Neural cell (in vitro differentiated cells): ENCODE measurements around the gene CDH4. TPM values are rescaled to one million over a fixed set of nuclear protein-coding genes. Genes with fewer than 3 reads are reported as not detected.
A peak's percentile ranks its signal among the peaks of the same experiment; 100 is the strongest.

Experiments
- H2AFZ ChIP-seq: fragments of 200-600, 300-800 bp; sonication (generic), shearing (Covaris generic); 2 replicates; pipeline ENCODE4 v1.6.0; 2014; ENCODE audit warnings: low read depth, mild to moderate bottlenecking, antibody characterized with exemption, low read length, moderate library complexity
- H3F3A ChIP-seq: fragments of 200-600 bp; shearing (Covaris generic); 2 replicates; pipeline ENCODE4 v1.6.1; 2016; ENCODE audit warnings: mild to moderate bottlenecking, moderate library complexity, mixed read lengths, antibody characterized with exemption, low read length; ENCODE audit not compliant: insufficient read depth, poor library complexity, severe bottlenecking
- H3K27ac ChIP-seq: fragments of 200-600, 300-800 bp; sonication (generic), shearing (Covaris generic); 2 replicates; pipeline ENCODE4 v1.5.1; 2014; ENCODE audit warnings: mild to moderate bottlenecking, low read length, moderate library complexity
- H3K27me3 ChIP-seq: fragments of 300-800, 200-600 bp; sonication (generic), shearing (Covaris generic); 2 replicates; pipeline ENCODE4 v1.6.0; 2014; ENCODE audit warnings: mild to moderate bottlenecking, low read depth, low read length, moderate library complexity; ENCODE audit not compliant: insufficient read depth
- H3K36me3 ChIP-seq: fragments of 300-800, 200-600 bp; sonication (generic), shearing (Covaris generic); 2 replicates; pipeline ENCODE4 v1.5.1; 2014; ENCODE audit warnings: mild to moderate bottlenecking, antibody characterized with exemption, low read length, moderate library complexity; ENCODE audit not compliant: insufficient read depth
- H3K4me2 ChIP-seq: fragments of 300-800, 200-600 bp; sonication (generic), shearing (Covaris generic); 2 replicates; pipeline ENCODE4 v1.6.0; 2014; ENCODE audit warnings: mild to moderate bottlenecking, low read length
- H3K4me3 ChIP-seq: fragments of 300-800, 200-600 bp; sonication (generic), shearing (Covaris generic); 2 replicates; pipeline ENCODE4 v1.5.1; 2014; ENCODE audit warnings: mild to moderate bottlenecking, low read length, moderate library complexity
- H3K79me2 ChIP-seq: fragments of 200-600 bp; shearing (Covaris generic); replicated peaks from 2 replicates; pipeline ENCODE4 v1.6.0; 2014; ENCODE audit warnings: mild to moderate bottlenecking, low read length, moderate library complexity; ENCODE audit not compliant: insufficient read depth
- H3K9ac ChIP-seq: fragments of 300-800, 200-600 bp; sonication (generic), shearing (Covaris generic); 2 replicates; pipeline ENCODE4 v1.6.1; 2016; ENCODE audit warnings: mild to moderate bottlenecking, low read length, mixed read lengths
- H3K9me2 ChIP-seq: fragments of 200-600 bp; shearing (Covaris generic); 2 replicates; pipeline ENCODE4 v1.6.1; 2016; ENCODE audit warnings: mild to moderate bottlenecking, low read length, mixed read lengths; ENCODE audit not compliant: insufficient read depth
- H3K9me3 ChIP-seq: fragments of 200-600, 300-800 bp; sonication (generic), shearing (Covaris generic); 2 replicates; pipeline ENCODE4 v1.6.1; 2016; ENCODE audit warnings: mild to moderate bottlenecking, mixed run types, low read length, moderate library complexity, mixed read lengths
- H4K20me1 ChIP-seq: fragments of 200-600 bp; shearing (Covaris generic); 2 replicates; pipeline ENCODE4 v1.6.1; 2016; ENCODE audit warnings: mild to moderate bottlenecking, mixed run types; ENCODE audit not compliant: insufficient read depth
- CTCF ChIP-seq: fragments of 450-650 bp; IDR thresholded peaks from 2 replicates; pipeline ENCODE4 v1.5.1; 2014; ENCODE audit warnings: antibody characterized with exemption, mild to moderate bottlenecking, moderate library complexity; ENCODE audit not compliant: poor library complexity, severe bottlenecking
- EP300 ChIP-seq: fragments of 450-650 bp; conservative IDR thresholded peaks from 2 replicates; pipeline ENCODE4 v1.6.1; 2014; ENCODE audit warnings: antibody characterized with exemption, mild to moderate bottlenecking, moderate library complexity; ENCODE audit not compliant: poor library complexity, severe bottlenecking
- EZH2 ChIP-seq: fragments of 200-600, 300-800 bp; shearing (Covaris generic), sonication (generic); IDR thresholded peaks from 2 replicates; pipeline ENCODE4 v1.6.1; 2014; ENCODE audit warnings: antibody characterized with exemption, low read length, borderline replicate concordance, mild to moderate bottlenecking; ENCODE audit not compliant: insufficient read depth, poor library complexity, severe bottlenecking
- MXI1 ChIP-seq: fragments of 450-650 bp; conservative IDR thresholded peaks from 2 replicates; pipeline ENCODE4 v1.6.1; 2014; ENCODE audit warnings: antibody characterized with exemption, mild to moderate bottlenecking; ENCODE audit not compliant: poor library complexity, severe bottlenecking
- POLR2AphosphoS5 ChIP-seq: IDR thresholded peaks from 2 replicates; pipeline ENCODE4 v1.6.1; 2012
- RAD21 ChIP-seq: fragments of 450-650 bp; conservative IDR thresholded peaks from 2 replicates; pipeline ENCODE4 v1.6.1; 2014; ENCODE audit warnings: antibody characterized with exemption, mild to moderate bottlenecking, moderate library complexity
- SMC3 ChIP-seq: fragments of 450-650 bp; conservative IDR thresholded peaks from 2 replicates; pipeline ENCODE4 v1.6.1; 2014; ENCODE audit warnings: antibody characterized with exemption, mild to moderate bottlenecking, moderate library complexity; ENCODE audit not compliant: poor library complexity
- TAF1 ChIP-seq: IDR thresholded peaks from 2 replicates; pipeline ENCODE4 v1.6.1; 2012; ENCODE audit warnings: low read depth
- polyA plus RNA-seq: library from polyadenylated mRNA; depleted of rRNA; stranded (reverse); fragments of >200 nt; gene quantifications from 2 replicates; pipeline ENCODE4 v1.2.3, GENCODE V29; 2014
- TF ChIP-seq, protein P1 (sequence below): IDR thresholded peaks from 2 replicates; pipeline ENCODE4 v1.6.1; 2012; ENCODE audit warnings: borderline replicate concordance

Gene CDH4
- polyA plus RNA-seq, 1 donor from 2014 or later = 24.6 TPM

DNA sequence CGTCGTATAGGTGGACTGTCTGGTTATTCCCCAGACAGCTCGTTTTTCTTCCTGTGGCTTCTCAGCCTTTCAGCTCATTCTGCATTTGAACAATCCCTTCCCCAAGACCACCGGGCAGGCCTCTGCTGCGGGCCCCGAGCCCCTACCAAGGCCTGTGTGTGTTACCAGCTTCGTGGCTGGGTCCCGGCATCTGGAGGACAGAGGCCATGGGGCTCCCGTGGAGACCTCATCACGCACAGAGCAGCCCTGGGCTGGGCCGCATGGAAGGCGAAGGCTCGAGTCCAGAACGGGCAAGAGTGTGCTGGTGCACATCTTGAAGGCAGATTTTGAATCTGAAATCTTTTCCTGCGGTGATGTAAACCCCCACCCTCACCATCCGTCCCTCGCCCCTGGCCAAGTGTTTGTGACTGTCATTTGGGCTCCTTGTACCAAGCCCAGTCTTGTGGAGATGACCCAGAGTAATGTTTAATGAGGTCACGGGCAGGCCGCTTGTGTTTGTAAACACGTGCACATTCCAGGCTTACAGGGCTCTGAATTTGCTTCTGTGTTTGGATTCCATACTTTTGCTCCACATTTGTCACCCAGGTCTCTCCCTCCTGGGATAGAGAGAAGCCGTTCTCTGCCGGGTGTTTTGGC lies 119.6 kb downstream of the CDH4 start:
- Histone ChIP-seq H3K4me2 (no peak overlapping the region), H3K27me3 (no peaks in the 10 kb centered on the region), H3K4me3 (no peak overlapping the region), H3K36me3 (no peaks in the 10 kb centered on the region), H3K27ac (no peak overlapping the region), H3K9me2 (no peaks in the 10 kb centered on the region), H4K20me1 (no peaks in the 10 kb centered on the region), H3F3A (no peaks in the 10 kb centered on the region), H3K9me3 (no peaks in the 10 kb centered on the region), H3K9ac (peak overlapping the region; percentile 42), H2AFZ (no peak overlapping the region), H3K79me2 (peaks cover 4% of the 10 kb centered on the region)
- TF ChIP-seq POLR2AphosphoS5 (no peak), RAD21 (no peak), EP300 (no peak), TAF1 (no peak), EZH2 (no peak), CTCF (no peak), MXI1 (no peak)

- no peak for TF ChIP-seq EP300
- no peak for TF ChIP-seq MXI1
- TF ChIP-seq, protein P1, sequence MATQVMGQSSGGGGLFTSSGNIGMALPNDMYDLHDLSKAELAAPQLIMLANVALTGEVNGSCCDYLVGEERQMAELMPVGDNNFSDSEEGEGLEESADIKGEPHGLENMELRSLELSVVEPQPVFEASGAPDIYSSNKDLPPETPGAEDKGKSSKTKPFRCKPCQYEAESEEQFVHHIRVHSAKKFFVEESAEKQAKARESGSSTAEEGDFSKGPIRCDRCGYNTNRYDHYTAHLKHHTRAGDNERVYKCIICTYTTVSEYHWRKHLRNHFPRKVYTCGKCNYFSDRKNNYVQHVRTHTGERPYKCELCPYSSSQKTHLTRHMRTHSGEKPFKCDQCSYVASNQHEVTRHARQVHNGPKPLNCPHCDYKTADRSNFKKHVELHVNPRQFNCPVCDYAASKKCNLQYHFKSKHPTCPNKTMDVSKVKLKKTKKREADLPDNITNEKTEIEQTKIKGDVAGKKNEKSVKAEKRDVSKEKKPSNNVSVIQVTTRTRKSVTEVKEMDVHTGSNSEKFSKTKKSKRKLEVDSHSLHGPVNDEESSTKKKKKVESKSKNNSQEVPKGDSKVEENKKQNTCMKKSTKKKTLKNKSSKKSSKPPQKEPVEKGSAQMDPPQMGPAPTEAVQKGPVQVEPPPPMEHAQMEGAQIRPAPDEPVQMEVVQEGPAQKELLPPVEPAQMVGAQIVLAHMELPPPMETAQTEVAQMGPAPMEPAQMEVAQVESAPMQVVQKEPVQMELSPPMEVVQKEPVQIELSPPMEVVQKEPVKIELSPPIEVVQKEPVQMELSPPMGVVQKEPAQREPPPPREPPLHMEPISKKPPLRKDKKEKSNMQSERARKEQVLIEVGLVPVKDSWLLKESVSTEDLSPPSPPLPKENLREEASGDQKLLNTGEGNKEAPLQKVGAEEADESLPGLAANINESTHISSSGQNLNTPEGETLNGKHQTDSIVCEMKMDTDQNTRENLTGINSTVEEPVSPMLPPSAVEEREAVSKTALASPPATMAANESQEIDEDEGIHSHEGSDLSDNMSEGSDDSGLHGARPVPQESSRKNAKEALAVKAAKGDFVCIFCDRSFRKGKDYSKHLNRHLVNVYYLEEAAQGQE = no peak
- TF ChIP-seq RAD21 = no peak
- no peak for TF ChIP-seq CTCF
- TF ChIP-seq POLR2AphosphoS5 = no peak
- no peak for TF ChIP-seq SMC3
- no peak for TF ChIP-seq EZH2
- TF ChIP-seq TAF1 = no peak
- no peak overlapping the region for H2AFZ ChIP-seq
- no peaks in the 10 kb centered on the region for H4K20me1 ChIP-seq
- H3K9me3 ChIP-seq = no peaks in the 10 kb centered on the region
- H3F3A ChIP-seq = no peaks in the 10 kb centered on the region
- no peak overlapping the region for H3K4me2 ChIP-seq
- H3K27me3 ChIP-seq = no peaks in the 10 kb centered on the region
- peaks cover 4% of the 10 kb centered on the region for H3K79me2 ChIP-seq
- H3K9me2 ChIP-seq = no peaks in the 10 kb centered on the region
- no peak overlapping the region for H3K27ac ChIP-seq
- no peak overlapping the region for H3K4me3 ChIP-seq
- no peaks in the 10 kb centered on the region for H3K36me3 ChIP-seq
- no peak overlapping the region for H3K9ac ChIP-seq
Measured at GRCh38 chr20:61372137-61373054, 120.3 kb downstream of the CDH4 start.
